GM10248 (cell line): ENCODE results near the gene SETSIP.

Experiments
- CTCF ChIA-PET: fragments of 300-600 bp; sonication (Branson Sonifier 250); formaldehyde crosslinking; extraction: SDS; loops from one replicate; lab custom pipeline; 2021; ENCODE audit warnings: antibody characterized with exemption; lab: Yijun Ruan, JAX
- POLR2A ChIA-PET: fragments of 350-650 bp; sonication (Branson Sonifier 250); formaldehyde crosslinking; extraction: SDS; loops from one replicate; lab custom pipeline; 2020; ENCODE audit warnings: antibody characterized with exemption; lab: Yijun Ruan, JAX
- DNase-seq: peaks from one replicate; pipeline ENCODE4 v3.0.0; 2012; ENCODE audit errors: extremely low spot score
- TF ChIP-seq, protein P1 (sequence below): IDR thresholded peaks from 2 replicates; pipeline ENCODE4 v1.5.1; 2012; ENCODE audit warnings: mild to moderate bottlenecking, low read depth; ENCODE audit errors: extremely low read depth, missing control alignments, control extremely low read depth

SETSIP gene

GRCh38 chr1:92070892-92071291 is 4.3 kb downstream of the SETSIP start:
- TF ChIP-seq, protein P1, sequence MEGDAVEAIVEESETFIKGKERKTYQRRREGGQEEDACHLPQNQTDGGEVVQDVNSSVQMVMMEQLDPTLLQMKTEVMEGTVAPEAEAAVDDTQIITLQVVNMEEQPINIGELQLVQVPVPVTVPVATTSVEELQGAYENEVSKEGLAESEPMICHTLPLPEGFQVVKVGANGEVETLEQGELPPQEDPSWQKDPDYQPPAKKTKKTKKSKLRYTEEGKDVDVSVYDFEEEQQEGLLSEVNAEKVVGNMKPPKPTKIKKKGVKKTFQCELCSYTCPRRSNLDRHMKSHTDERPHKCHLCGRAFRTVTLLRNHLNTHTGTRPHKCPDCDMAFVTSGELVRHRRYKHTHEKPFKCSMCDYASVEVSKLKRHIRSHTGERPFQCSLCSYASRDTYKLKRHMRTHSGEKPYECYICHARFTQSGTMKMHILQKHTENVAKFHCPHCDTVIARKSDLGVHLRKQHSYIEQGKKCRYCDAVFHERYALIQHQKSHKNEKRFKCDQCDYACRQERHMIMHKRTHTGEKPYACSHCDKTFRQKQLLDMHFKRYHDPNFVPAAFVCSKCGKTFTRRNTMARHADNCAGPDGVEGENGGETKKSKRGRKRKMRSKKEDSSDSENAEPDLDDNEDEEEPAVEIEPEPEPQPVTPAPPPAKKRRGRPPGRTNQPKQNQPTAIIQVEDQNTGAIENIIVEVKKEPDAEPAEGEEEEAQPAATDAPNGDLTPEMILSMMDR, result no peak
- POLR2A ChIA-PET, result no interaction called here
- DNase-seq, result no peak
- CTCF ChIA-PET, result no interaction called here

GRCh38 chr1:92066321-92066720 is 8.9 kb downstream of the SETSIP start:
- POLR2A ChIA-PET, result interaction anchor here (0.5 kb wide), 1 partner anchor 937 kb away, joined by 3 read pairs; no protein-coding TSS in a partner anchor
- CTCF ChIA-PET, result no interaction called here

DNA sequence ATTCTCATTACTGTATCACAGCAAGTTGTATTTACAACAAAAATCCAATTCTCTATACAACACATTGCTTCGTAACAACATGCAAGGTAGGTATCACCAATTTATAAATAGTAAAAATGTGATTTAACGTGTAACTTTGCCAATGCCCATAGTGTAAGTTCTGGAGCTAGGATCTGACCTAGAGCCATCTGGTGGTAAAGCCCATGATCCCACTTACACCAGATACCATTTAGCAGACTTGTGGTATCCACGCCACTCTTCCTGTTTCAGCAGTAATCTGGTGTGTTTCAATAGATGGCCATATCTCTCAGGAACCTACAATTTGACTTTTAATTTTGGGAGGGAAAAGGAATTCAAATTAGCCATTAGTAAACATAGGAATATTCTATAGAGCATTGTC is 10.2 kb downstream of the SETSIP start:
- CTCF ChIA-PET, result no interaction called here
- no peak for DNase-seq
- POLR2A ChIA-PET, result no interaction called here
- TF ChIP-seq, protein P1, result no peak

More at GRCh38 chr1:92066321-92066720, 8.9 kb downstream of the SETSIP start:
- DNase-seq, result no peak
- TF ChIP-seq, protein P1, result no peak

DNA sequence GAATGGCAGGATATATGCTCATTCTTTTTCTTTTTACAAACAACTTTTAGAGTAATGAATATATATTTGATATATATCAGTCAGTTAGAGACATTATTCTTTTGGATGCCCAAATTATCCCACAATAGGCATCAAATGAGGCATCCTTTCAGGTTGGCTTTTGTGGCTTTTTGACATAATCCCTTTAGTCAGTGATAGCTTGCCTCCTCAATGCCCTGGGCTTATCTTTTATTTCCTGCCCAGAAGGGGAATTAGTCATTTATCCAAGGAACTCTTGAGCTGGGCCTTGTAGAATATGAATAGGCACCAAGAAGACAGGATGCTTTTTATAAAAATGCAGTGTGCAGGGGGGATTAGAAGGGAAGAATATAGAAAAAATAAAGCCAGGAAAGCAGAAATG is 23.3 kb downstream of the SETSIP start:
- TF ChIP-seq, protein P1, result no peak
- CTCF ChIA-PET, result no interaction called here
- DNase-seq, result no peak
- POLR2A ChIA-PET, result no interaction called here

DNA sequence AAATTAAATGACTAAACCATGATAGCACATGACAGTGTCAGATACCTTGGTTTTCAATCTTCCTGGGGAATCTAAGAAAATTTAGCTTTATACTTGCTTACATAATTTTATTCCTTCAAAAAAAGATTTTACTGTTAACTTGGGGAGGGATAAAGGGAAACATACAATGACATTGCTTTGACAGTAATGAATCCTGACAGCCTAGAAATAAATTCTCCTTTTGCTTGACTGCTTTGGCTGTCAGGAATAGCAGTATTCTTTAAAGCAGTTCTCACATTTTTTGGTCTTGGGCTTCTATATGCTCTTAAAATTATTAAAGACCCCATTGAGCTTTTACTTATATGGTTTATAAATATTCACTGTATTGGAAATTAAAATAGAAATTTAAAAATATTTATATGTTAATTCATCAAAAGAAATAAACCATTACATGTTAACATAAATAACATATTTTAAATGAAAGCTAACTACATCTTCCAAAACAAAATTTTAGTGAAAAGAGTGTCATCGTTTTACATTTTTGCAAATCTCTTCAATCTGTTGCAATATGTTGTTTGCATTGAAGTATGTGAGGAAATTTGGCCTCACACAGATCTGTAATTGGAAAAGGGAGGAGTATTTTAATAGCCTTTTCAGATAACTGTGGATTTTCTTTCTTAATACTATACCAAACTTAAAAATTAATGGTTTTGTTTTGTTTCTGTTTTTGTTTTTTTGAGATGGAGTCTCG is 29.3 kb downstream of the SETSIP start:
- TF ChIP-seq, protein P1, result no peak
- ChIA-PET CTCF (no interaction called here), POLR2A (no interaction called here)
- no peak for DNase-seq

DNA sequence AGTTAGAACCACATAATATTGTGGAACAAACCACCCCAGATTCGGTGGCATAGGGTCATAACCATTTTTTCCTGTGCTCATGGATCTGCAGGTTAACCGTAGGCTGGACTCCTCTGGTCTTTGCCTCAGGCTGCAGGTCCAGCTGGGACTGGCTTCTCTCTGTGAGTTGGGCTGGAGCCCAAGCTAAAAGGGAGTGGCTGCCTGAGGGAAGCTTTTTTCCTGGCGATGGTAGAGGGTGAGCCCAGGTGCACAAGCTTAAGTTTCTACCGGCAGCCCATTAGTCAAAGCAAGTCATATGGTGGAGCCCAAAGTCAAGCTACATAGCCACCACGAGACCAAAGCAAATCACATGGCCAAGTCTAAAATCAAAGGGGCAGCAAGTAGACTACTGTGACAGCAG is 31.6 kb downstream of the SETSIP start:
- TF ChIP-seq, protein P1, result no peak
- ChIA-PET CTCF (no interaction called here), POLR2A (no interaction called here)
- DNase-seq, result no peak
